Epithelial cell of esophagus (primary cell): ENCODE measurements around the gene ATF7IP2.

Experiments
- DNase-seq: peaks from one replicate; pipeline ENCODE4 v3.0.0; 2010; ENCODE audit warnings: low read depth
- H3K4me3 ChIP-seq: 2 replicates; pipeline ENCODE4 v1.5.1; 2011; ENCODE audit warnings: mild to moderate bottlenecking, low read length, control low read depth
- TF ChIP-seq, protein P1 (sequence below): IDR thresholded peaks from 2 replicates; pipeline ENCODE4 v1.5.1; 2011; ENCODE audit warnings: low read depth, mild to moderate bottlenecking, low read length, control low read depth, inconsistent platforms; ENCODE audit not compliant: insufficient read depth; ENCODE audit errors: missing control alignments

The ATF7IP2 gene

DNA sequence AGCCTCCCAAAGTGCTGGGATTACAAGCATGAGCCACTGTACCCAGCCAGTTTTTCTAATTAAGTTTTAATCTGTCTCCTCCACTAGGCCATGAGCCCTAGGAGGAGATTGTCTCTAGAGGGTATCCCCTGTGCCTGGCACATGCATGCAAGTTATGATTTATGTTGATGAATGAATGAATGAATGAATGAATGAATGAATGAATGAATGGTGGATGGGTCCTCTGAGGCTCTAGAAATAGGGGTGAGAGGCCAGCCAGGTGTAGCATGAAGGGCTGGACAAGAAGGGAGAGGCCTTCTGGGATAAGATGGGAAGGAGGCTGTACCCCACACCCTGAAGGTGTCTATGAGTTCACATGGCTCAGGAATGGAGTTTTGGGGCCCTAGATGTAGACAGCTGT, 145.7 kb downstream of the ATF7IP2 start:
- no peak overlapping the region for H3K4me3 ChIP-seq
- DNase-seq = no peak
- TF ChIP-seq, protein P1, sequence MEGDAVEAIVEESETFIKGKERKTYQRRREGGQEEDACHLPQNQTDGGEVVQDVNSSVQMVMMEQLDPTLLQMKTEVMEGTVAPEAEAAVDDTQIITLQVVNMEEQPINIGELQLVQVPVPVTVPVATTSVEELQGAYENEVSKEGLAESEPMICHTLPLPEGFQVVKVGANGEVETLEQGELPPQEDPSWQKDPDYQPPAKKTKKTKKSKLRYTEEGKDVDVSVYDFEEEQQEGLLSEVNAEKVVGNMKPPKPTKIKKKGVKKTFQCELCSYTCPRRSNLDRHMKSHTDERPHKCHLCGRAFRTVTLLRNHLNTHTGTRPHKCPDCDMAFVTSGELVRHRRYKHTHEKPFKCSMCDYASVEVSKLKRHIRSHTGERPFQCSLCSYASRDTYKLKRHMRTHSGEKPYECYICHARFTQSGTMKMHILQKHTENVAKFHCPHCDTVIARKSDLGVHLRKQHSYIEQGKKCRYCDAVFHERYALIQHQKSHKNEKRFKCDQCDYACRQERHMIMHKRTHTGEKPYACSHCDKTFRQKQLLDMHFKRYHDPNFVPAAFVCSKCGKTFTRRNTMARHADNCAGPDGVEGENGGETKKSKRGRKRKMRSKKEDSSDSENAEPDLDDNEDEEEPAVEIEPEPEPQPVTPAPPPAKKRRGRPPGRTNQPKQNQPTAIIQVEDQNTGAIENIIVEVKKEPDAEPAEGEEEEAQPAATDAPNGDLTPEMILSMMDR = no peak
